Measurements from ENCODE around the gene WDR49. TPM values are rescaled to one million over a fixed set of nuclear protein-coding genes. Genes with fewer than 3 reads are reported as not detected.

The WDR49 gene
- total RNA-seq, 2 donors from 2014 or later: 0.93 to 1.6 TPM

DNA sequence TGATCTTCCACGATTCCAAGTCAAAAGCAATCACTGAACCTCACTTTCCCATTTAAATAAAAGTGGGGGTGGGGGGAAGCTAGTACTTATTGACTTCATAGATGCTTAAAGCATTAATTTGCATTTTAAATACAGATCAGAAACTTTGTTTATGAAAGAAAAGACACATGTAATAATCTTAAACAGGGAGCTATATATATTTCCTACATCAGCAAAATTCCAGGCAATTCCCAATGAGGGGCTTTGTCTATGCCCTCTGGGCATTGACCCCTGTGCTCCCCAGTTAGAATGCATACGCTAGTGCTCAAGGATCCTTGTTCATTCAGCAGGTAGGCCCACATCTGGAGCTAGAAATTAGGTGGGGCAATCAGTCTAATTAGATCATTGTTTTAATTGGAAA, 199.9 kb downstream of the WDR49 start:
- peaks cover 8% of the 10 kb centered on the region for H3K4me1 ChIP-seq (ENCODE audit: control insufficient read depth, insufficient read depth, low read length)
- no peaks in the 10 kb centered on the region for H3K9me3 ChIP-seq (ENCODE audit: control insufficient read depth, low read length)

GRCh38 chr3:167451282-167451681, 202.5 kb downstream of the WDR49 start:
- Histone ChIP-seq H3K27me3 (ENCODE audit: control insufficient read depth, insufficient read depth, low read length, poor library complexity, severe bottlenecking) (no peaks in the 10 kb centered on the region), H3K9me3 (ENCODE audit: control insufficient read depth, low read length) (no peaks in the 10 kb centered on the region), H3K9ac (ENCODE audit: extremely low read depth, low read length, poor library complexity, severe bottlenecking) (no peak overlapping the region), H3K27ac (ENCODE audit: low read depth, low read length) (no peak overlapping the region), H3K4me3 (ENCODE audit: low read length) (no peak overlapping the region), H3K36me3 (ENCODE audit: control insufficient read depth, insufficient read depth, low read length) (no peaks in the 10 kb centered on the region), H3K4me1 (ENCODE audit: control insufficient read depth, insufficient read depth, low read length) (peaks cover 8% of the 10 kb centered on the region)
- Mint-ChIP-seq H3K27me3 (ENCODE audit: insufficient read depth) (no peaks in the 10 kb centered on the region), H3K27ac (no peak overlapping the region), H3K4me3 (no peak overlapping the region), H3K4me1 (peaks cover 23% of the 10 kb centered on the region), H3K9me3 (no peaks in the 10 kb centered on the region), H3K36me3 (ENCODE audit: low read depth) (no peaks in the 10 kb centered on the region)
- TF ChIP-seq CTCF (conservative IDR thresholded peaks at IDR 0.05): peak; percentile 56
- no peak for DNase-seq
- WGBS, 2 experiments (ENCODE audit: insufficient coverage in 1 of 2, insufficient read length in 1 of 2): 93 to 96% methylated on average over 1 of the region's 1 CpG

More for the DNA sequence above, 199.9 kb downstream of the WDR49 start:
- WGBS, 2 experiments (ENCODE audit: insufficient coverage in 1 of 2, insufficient read length in 1 of 2): 91% methylated on average over 1 of the region's 2 CpGs
- Histone ChIP-seq H3K27me3 (ENCODE audit: control insufficient read depth, insufficient read depth, low read length, poor library complexity, severe bottlenecking) (no peaks in the 10 kb centered on the region), H3K36me3 (ENCODE audit: control insufficient read depth, insufficient read depth, low read length) (no peaks in the 10 kb centered on the region), H3K9ac (ENCODE audit: extremely low read depth, low read length, poor library complexity, severe bottlenecking) (no peak overlapping the region), H3K27ac (ENCODE audit: low read depth, low read length) (no peak overlapping the region), H3K4me3 (ENCODE audit: low read length) (no peak overlapping the region)
- DNase-seq: no peak
- Mint-ChIP-seq H3K36me3 (ENCODE audit: low read depth) (no peaks in the 10 kb centered on the region), H3K9me3 (no peaks in the 10 kb centered on the region), H3K27me3 (ENCODE audit: insufficient read depth) (no peaks in the 10 kb centered on the region), H3K4me3 (no peak overlapping the region), H3K27ac (no peak overlapping the region), H3K4me1 (peaks cover 23% of the 10 kb centered on the region)
- no peak for TF ChIP-seq CTCF (conservative IDR thresholded peaks at IDR 0.05)

DNA sequence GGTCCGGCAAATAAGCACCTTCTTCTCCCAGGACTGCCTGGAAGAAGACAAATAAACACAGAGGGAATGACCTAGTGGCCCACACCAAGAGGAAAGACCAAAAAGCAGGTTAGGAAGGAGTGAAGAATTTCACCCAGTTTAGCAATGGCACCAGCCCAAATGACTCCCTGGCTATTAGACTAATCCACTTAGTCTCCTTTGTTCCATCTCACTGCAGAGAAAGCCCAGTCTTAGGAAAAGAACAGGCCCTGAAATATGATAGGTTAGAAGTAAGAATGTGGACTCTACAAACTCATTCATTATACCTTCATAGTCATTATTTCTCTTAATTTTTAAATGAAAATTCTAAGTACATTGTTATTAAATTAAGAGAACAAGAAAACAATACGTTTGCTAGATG, 203.1 kb downstream of the WDR49 start:
- TF ChIP-seq CTCF (conservative IDR thresholded peaks at IDR 0.05): no peak
- Mint-ChIP-seq H3K27me3 (ENCODE audit: insufficient read depth) (no peaks in the 10 kb centered on the region), H3K4me3 (no peak overlapping the region), H3K27ac (no peak overlapping the region), H3K9me3 (no peaks in the 10 kb centered on the region), H3K36me3 (ENCODE audit: low read depth) (no peaks in the 10 kb centered on the region), H3K4me1 (peaks cover 23% of the 10 kb centered on the region)
- DNase-seq: no peak
- H3K36me3 ChIP-seq (ENCODE audit: control insufficient read depth, insufficient read depth, low read length): no peaks in the 10 kb centered on the region
- peaks cover 8% of the 10 kb centered on the region for H3K4me1 ChIP-seq (ENCODE audit: control insufficient read depth, insufficient read depth, low read length)
- no peak overlapping the region for H3K4me3 ChIP-seq (ENCODE audit: low read length)
- no peak overlapping the region for H3K27ac ChIP-seq (ENCODE audit: low read depth, low read length)
- whole genome bisulfite sequencing, 2 experiments (ENCODE audit: insufficient coverage in 1 of 2, insufficient read length in 1 of 2): 85 to 100% methylated on average over 1 of the region's 2 CpGs
- no peak overlapping the region for H3K9ac ChIP-seq (ENCODE audit: extremely low read depth, low read length, poor library complexity, severe bottlenecking)
- H3K9me3 ChIP-seq (ENCODE audit: control insufficient read depth, low read length): no peaks in the 10 kb centered on the region
- H3K27me3 ChIP-seq (ENCODE audit: control insufficient read depth, insufficient read depth, low read length, poor library complexity, severe bottlenecking): no peaks in the 10 kb centered on the region

Data from endodermal cell (in vitro differentiated cells).